ENCODE data around the gene LGR4. TPM values are rescaled to one million over a fixed set of nuclear protein-coding genes. Genes with fewer than 3 reads are reported as not detected.
A peak's percentile ranks its signal among the peaks of the same experiment; 100 is the strongest.

The LGR4 gene
- total and polyA plus RNA-seq, 9 of the 15 experiments (the other 6 are each of a cell fraction or from before 2014, with no cell fraction given), result 0.94 to 10.1 (median 5.8) TPM

DNA sequence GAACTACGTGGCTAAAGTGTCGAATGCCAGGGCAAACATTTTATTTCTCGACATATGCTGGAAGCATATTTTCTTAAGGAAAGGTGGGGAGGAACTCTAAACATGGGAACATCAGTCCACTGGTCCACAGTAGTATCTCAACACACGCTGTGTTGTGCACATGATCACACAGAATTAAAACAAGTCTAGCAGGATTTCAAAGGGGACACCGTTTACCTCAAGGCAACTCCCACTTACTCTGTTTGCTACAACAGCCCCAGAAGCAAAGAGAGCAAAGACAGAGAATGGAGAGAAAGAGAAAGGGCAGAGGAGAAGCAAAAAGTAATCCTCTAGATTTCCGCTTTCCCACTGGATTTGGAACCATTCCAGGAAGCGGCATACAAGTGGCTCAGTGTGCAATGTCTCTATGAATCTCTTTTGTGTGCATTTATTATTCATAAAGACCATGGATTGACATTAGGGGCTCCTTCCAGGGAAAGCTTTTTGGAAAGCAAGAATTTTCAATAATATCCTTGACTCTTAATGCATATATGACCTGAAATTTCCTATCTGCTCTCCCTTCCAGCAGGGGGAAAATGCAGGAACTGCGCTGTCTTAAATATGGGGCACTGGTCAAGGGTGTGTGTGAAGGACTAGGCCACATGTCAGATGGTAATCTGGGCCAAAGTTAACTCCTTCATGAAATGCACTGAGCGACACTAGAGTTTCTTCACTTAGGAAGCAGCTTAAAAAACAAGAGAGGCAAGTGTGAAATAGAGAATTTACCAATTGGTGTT is 74.8 kb downstream of the LGR4 start (continued):
- TF ChIP-seq SRSF1 (IDR thresholded peaks at IDR 0.05; ENCODE audit: low read depth, low read length) (no peak), E4F1 (CRISPR knock-in tag; IDR thresholded peaks at IDR 0.05; ENCODE audit: borderline replicate concordance) (no peak), ASH1L (IDR thresholded peaks at IDR 0.05; ENCODE audit: borderline replicate concordance, low read depth, partially characterized antibody) (no peak), CGGBP1 (CRISPR knock-in tag; IDR thresholded peaks at IDR 0.05) (no peak), GABPA (tag; conservative IDR thresholded peaks at IDR 0.05; ENCODE audit: low read depth) (no peak), GTF2F1 (IDR thresholded peaks at IDR 0.05; ENCODE audit: low read depth, low read length) (no peak), HNRNPH1 (optimal IDR thresholded peaks at IDR 0.05; ENCODE audit: low read depth, low read length) (no peak), PTBP1 (IDR thresholded peaks at IDR 0.05; ENCODE audit: low read depth, low read length) (no peak), ZNF124 (CRISPR knock-in tag; IDR thresholded peaks at IDR 0.05) (no peak), MCM2 (IDR thresholded peaks at IDR 0.05; ENCODE audit: low read depth) (no peak), ZFP1 (CRISPR knock-in tag; IDR thresholded peaks at IDR 0.05) (no peak), RBM22 (IDR thresholded peaks at IDR 0.05; ENCODE audit: low read depth, low read length, poor library complexity, severe bottlenecking) (no peak), TCF7L2 (IDR thresholded peaks at IDR 0.05; ENCODE audit: low read depth, low read length) (no peak), SMARCE1 (IDR thresholded peaks at IDR 0.05) (0 out of 2 replicates have a peak, but pooled peaks have one; percentile 13), HIVEP1 (CRISPR knock-in tag; IDR thresholded peaks at IDR 0.05) (no peak), USF2 (CRISPR knock-in tag; IDR thresholded peaks at IDR 0.05) (no peak), ZNF3 (CRISPR knock-in tag; IDR thresholded peaks at IDR 0.05) (no peak), ZNF23 (CRISPR knock-in tag; IDR thresholded peaks at IDR 0.05) (no peak), SIN3A (IDR thresholded peaks at IDR 0.05; ENCODE audit: borderline replicate concordance in 2 of 2, control insufficient read depth in 1 of 2, low read depth in 2 of 2, low read length in 2 of 2) (no peak), MTA2 (IDR thresholded peaks at IDR 0.05; ENCODE audit: low read depth) (no peak)
- TF ChIP-seq, protein P1, sequence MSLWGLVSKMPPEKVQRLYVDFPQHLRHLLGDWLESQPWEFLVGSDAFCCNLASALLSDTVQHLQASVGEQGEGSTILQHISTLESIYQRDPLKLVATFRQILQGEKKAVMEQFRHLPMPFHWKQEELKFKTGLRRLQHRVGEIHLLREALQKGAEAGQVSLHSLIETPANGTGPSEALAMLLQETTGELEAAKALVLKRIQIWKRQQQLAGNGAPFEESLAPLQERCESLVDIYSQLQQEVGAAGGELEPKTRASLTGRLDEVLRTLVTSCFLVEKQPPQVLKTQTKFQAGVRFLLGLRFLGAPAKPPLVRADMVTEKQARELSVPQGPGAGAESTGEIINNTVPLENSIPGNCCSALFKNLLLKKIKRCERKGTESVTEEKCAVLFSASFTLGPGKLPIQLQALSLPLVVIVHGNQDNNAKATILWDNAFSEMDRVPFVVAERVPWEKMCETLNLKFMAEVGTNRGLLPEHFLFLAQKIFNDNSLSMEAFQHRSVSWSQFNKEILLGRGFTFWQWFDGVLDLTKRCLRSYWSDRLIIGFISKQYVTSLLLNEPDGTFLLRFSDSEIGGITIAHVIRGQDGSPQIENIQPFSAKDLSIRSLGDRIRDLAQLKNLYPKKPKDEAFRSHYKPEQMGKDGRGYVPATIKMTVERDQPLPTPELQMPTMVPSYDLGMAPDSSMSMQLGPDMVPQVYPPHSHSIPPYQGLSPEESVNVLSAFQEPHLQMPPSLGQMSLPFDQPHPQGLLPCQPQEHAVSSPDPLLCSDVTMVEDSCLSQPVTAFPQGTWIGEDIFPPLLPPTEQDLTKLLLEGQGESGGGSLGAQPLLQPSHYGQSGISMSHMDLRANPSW (CRISPR knock-in tag; IDR thresholded peaks at IDR 0.05), result no peak
